SK-N-MC (cell line): ENCODE data around the gene MRPL17.
"Not testable (repeated sequence)": the region's sequence is repeated elsewhere in the genome, so short reads cannot be mapped to it uniquely, and the experiment has no call there.

Experiments
- DNase-seq: peaks from one replicate; pipeline ENCODE4 v3.0.0-alpha.2; 2011; ENCODE audit warnings: low read depth, low spot score
- H3K27ac ChIP-seq: fragments of 200-600 bp; sonication (generic); 2 replicates; pipeline ENCODE4 v1.5.1; 2016; ENCODE audit warnings: mixed run types
- H3K36me3 ChIP-seq: fragments of 200-600 bp; sonication (generic); 2 replicates; pipeline ENCODE4 v1.6.1; 2017; ENCODE audit warnings: antibody characterized with exemption, low read length, mixed read lengths; ENCODE audit not compliant: insufficient read depth
- H3K4me3 ChIP-seq: fragments of 200-600 bp; sonication (generic); 2 replicates; pipeline ENCODE4 v1.5.1; 2016
- H3K9ac ChIP-seq: fragments of 200-600 bp; sonication (generic); 2 replicates; pipeline ENCODE4 v1.8.0; 2017; ENCODE audit warnings: mixed run types, mixed read lengths; ENCODE audit not compliant: insufficient read length
- H3K9me3 ChIP-seq: fragments of 200-600 bp; sonication (generic); 2 replicates; pipeline ENCODE4 v1.6.1; 2017; ENCODE audit warnings: low read depth, mild to moderate bottlenecking, antibody characterized with exemption, low read length, moderate library complexity, mixed read lengths
- EZH2 ChIP-seq: fragments of 200-600 bp; sonication (generic); IDR thresholded peaks from one replicate; pipeline ENCODE4 v1.6.1; 2017; ENCODE audit warnings: antibody characterized with exemption
- FOXP2 ChIP-seq: optimal IDR thresholded peaks from 2 replicates; pipeline ENCODE3; 2011; ENCODE audit warnings: mild to moderate bottlenecking, moderate library complexity; ENCODE audit not compliant: insufficient read depth; ENCODE audit errors: extremely low read length, control extremely low read depth
- POLR2AphosphoS5 ChIP-seq: IDR thresholded peaks from 2 replicates; pipeline ENCODE4 v1.6.1; 2012; ENCODE audit warnings: mild to moderate bottlenecking, low read depth, low read length, borderline replicate concordance

The MRPL17 gene

DNA sequence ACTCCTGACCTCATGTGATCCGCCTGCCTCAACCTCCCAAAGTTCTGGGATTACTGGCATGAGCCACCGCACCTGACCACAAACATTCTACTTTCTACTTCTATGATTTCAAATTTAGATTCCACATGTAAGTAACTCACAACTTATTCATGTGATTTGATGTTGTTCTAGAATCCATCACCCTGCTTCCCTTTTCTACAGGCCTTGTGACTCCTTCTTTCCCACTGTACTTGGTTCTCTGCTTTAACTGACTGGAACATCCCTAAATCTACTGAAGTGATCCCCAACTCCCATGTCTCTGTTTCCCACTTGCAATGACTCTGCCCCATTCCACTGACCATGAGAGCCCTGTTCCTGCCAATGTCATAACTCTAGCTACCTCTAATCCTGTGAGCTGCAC is 25.7 kb upstream of the MRPL17 start:
- Histone ChIP-seq H3K36me3 (no peaks in the 10 kb centered on the region), H3K27ac (no peak overlapping the region), H3K9me3 (no peaks in the 10 kb centered on the region), H3K9ac (no peak overlapping the region), H3K4me3 (no peak overlapping the region)
- TF ChIP-seq FOXP2: no peak
- TF ChIP-seq EZH2: no peak
- no peak for TF ChIP-seq POLR2AphosphoS5
- DNase-seq: no peak

DNA sequence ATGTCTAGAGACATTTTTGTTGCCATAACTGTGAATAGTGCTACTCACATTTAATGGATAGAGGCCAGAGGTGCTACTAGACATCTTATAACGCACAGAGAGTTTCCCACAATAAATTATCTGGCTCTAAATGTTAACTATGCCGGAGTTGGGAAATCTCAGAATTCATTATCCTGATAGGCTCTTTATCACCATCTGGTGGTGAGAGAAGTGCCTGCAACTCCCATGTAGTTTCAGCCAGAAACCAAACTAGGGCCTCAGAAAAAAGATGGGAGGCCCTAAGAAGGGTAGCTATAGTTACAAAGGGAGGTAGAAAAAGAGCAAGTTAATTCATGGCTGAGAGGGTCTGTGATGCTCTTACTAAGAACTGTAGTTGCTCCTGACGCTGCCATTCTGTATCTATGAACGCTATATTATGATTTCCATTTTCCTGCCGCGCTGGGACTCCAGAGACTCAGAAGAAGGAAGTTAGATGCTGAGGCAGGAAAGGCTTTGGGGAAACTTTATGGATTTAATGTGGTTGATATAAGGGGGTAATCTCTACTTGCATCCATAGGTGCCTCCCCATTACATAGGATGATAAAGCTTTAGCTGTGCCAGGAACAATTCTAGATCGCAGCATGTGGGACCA is 22.9 kb upstream of the MRPL17 start:
- H3K27ac ChIP-seq: peak overlapping the region; percentile 26; the same call in 1 of the 2 replicates
- H3K9ac ChIP-seq: no peak overlapping the region
- DNase-seq: peak; percentile 81
- no peaks in the 10 kb centered on the region for H3K9me3 ChIP-seq
- TF ChIP-seq FOXP2 (no peak), EZH2 (no peak), POLR2AphosphoS5 (no peak)
- no peaks in the 10 kb centered on the region for H3K36me3 ChIP-seq
- H3K4me3 ChIP-seq: no peak overlapping the region

DNA sequence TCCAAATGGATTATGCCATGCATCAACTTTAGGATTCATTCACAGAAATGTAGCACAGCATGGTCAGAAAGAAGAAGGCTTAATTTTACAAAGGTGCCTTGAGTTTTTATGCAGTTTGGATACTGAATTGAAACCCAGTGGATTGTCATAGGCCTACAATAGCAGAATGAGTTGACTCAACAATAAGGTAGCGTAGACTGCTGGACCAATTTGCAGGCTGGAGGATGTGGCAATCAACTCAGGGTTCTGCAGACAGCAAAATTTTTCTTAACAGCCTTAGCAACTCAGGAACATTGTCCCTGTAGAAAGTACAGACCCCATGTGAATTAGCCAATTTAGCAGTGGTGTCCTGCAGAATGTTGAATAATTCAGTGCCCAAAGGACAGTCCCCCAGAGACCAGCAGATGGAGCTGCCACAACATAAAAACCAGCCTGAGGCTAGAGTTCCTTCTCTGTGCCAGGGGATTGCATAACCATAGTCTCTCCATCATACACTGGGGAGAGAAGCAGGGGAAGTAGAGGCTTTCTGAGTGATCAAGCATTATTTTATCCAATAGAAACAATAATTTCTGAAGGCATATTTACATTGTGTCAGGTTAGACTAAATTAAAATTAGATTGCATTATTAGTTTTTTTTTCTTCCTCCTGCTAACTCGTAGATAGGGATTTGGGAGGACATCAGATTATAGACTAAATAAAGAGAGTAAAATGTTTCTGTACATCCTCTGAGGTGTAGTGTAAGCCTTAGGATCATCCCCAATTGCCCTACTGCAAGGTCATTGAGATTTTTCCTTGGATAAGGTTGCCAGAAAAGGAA is 20.3 kb upstream of the MRPL17 start:
- peak overlapping the region; percentile 1; the same call in 1 of the 2 replicates for H3K4me3 ChIP-seq
- no peaks in the 10 kb centered on the region for H3K9me3 ChIP-seq
- DNase-seq: peak; percentile 88
- peak; percentile 44; the same call in 1 of the 2 replicates for TF ChIP-seq POLR2AphosphoS5
- TF ChIP-seq FOXP2: no peak
- TF ChIP-seq EZH2: no peak
- H3K36me3 ChIP-seq: no peaks in the 10 kb centered on the region
- H3K9ac ChIP-seq: peak overlapping the region; percentile 21
- peak overlapping the region; percentile 90 for H3K27ac ChIP-seq

DNA sequence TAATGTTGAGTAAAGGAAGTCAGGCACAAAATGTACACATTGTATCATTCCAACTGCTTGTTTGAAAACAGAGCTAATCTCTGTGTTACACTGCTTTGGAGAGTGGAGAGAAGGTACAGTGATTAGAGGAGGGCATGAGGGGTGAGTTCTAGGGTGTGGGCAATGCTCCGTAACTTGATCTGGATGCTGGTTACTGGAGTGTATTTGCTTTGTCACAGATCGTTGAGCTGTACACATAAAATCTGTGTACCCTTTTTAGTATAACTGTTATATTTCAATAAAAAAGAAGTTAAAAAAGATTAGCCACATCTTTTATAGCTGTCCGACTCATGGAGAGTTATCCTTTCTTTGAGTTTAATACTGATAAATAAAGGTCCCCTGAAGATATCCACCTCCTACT is 18.8 kb upstream of the MRPL17 start:
- not testable (repeated sequence) for H3K9ac ChIP-seq, H3K36me3 ChIP-seq, DNase-seq, H3K4me3 ChIP-seq, H3K9me3 ChIP-seq
- peak overlapping the region; percentile 90 for H3K27ac ChIP-seq

DNA sequence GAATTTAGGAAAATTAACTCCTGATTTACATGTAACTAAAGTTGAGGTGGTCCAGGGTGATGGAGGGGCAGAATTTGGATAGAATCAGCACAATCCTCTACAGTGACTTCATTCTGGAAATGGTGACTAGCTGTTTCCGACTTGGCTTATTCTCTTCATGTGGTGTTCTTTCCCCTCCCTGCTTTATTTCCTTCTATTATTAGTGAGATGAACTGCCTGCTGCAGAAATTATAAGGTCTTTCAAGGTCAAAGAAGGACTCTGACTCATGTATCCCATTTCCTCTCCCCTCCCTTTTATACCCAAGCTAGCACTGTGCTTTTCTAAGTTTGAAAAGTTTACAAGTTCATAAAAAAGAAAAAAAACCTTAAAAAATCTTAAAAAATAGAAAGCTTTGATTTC is 12.2 kb upstream of the MRPL17 start:
- H3K9ac ChIP-seq: peak overlapping the region; percentile 4
- no peaks in the 10 kb centered on the region for H3K36me3 ChIP-seq
- peak overlapping the region; percentile 82 for H3K27ac ChIP-seq
- DNase-seq: no peak
- TF ChIP-seq FOXP2: no peak
- TF ChIP-seq POLR2AphosphoS5: no peak
- TF ChIP-seq EZH2: no peak
- no peak overlapping the region for H3K4me3 ChIP-seq
- no peaks in the 10 kb centered on the region for H3K9me3 ChIP-seq

DNA sequence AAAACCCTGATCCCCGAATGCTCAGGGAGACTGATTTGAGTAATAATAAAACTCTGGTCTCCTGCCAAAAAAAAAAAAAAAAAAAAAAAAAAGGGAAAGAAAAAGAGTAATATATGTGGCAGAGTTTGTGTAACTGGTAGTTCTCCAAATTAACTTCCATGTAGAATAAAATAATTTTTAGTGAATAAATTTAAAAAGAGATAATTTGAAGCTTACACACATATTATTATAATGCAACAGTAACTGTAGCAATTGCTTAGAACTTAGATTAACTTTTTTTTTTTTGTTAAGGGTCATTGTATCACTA is 11.0 kb upstream of the MRPL17 start:
- H3K9me3 ChIP-seq: peaks cover 1% of the 10 kb centered on the region; the same call in 1 of the 2 replicates
- H3K36me3 ChIP-seq: no peaks in the 10 kb centered on the region
- H3K4me3 ChIP-seq: no peak overlapping the region
- TF ChIP-seq POLR2AphosphoS5 (no peak), FOXP2 (no peak), EZH2 (no peak)
- DNase-seq: no peak
- peak overlapping the region; percentile 82; the same call in 1 of the 2 replicates for H3K27ac ChIP-seq
- H3K9ac ChIP-seq: no peak overlapping the region

DNA sequence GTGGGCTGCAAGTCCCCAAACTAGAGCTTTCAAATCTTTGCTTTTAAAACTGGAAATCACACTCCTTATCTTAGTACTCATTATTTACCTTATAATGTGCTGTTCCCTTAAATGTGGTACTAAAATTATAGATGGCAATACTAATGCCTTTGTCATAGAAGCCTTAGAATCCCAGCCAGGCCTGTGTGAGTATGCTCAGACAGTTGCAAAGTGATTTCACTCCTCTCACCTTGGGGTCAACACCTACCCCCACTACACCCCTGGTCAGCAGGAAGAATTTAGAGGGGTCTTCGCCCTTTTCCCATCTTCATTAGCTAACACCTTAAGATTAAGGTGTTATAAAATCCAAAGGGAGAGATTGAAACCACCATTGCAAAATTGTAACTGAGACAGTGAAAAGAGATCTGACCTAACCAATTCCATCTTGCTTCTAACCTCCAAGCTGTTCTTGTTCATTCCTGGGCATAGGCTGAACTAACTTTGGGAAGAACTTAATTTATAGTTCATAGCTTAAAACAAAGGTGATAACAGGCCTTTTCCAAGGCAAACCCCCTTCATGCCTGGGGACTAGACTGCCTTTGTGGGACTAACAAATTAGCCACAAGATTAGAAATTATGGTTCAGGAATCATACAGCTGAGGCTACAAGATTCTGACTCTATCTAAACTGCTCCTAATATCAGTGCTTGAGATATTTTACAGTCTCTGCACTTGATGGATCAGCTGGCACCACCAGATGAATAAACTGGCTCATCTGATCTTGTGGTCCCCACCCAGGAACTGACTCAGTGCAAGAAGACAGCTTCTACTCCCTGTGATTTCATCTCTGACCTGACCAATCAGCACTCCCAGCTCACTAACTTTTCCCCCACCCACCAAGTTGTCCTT is 10.4 kb upstream of the MRPL17 start:
- H3K4me3 ChIP-seq: peak overlapping the region; percentile 30; the same call in 1 of the 2 replicates
- no peaks in the 10 kb centered on the region for H3K36me3 ChIP-seq
- no peak overlapping the region for H3K9ac ChIP-seq
- DNase-seq: peak; percentile 66
- TF ChIP-seq EZH2: no peak
- TF ChIP-seq POLR2AphosphoS5: no peak
- no peak for TF ChIP-seq FOXP2
- H3K27ac ChIP-seq: peak overlapping the region; percentile 85
- peaks cover 4% of the 10 kb centered on the region; the same call in 1 of the 2 replicates for H3K9me3 ChIP-seq

DNA sequence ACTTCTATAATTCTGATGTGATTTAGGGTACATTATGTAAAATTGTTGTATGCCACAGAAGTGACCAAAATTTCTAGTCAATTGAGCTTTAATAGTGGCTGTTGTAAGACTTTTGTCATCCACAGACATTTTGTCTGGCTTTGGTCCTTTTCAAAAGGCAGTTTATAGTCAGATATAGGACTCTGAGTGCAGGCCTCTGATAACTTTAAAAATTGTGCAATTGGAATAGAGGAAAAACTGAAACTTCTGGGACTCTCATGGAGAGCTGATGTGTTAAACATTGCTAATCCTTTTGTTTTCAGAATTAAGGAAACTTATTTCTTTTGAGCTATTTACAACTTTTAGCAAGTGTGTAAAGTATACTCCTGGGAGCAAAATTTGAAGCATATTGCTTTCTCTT is 9.0 kb upstream of the MRPL17 start:
- peaks cover 4% of the 10 kb centered on the region; the same call in 1 of the 2 replicates for H3K9me3 ChIP-seq
- TF ChIP-seq POLR2AphosphoS5 (no peak), EZH2 (no peak), FOXP2 (no peak)
- no peak overlapping the region for H3K9ac ChIP-seq
- peak overlapping the region; percentile 51; the same call in 1 of the 2 replicates for H3K27ac ChIP-seq
- no peak for DNase-seq
- H3K4me3 ChIP-seq: no peak overlapping the region
- H3K36me3 ChIP-seq: no peaks in the 10 kb centered on the region

DNA sequence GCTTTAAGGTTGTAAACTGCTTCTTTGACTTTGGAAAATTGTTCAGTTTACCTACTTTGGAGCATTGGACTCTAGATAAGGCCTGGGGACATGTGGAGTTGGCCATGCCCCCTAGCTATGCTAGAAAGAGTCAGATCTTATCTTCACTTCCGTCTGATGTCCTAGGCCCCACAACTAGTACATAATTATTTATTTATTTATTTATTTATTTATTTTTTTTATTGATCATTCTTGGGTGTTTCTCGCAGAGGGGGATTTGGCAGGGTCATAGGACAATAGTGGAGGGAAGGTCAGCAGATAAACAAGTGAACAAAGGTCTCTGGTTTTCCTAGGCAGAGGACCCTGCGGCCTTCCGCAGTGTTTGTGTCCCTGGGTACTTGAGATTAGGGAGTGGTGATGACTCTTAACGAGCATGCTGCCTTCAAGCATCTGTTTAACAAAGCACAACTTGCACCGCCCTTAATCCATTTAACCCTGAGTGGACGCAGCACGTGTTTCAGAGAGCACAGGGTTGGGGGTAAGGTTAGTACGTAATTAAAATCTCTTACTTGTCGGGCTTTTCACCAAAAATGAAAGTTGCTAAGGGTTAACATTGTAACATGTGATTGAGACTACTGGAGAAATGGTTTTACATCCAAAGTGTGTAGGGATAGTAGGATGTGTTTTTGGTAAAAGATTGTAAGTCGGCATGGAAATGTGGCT is 7.4 kb upstream of the MRPL17 start:
- not testable (repeated sequence) for H3K4me3 ChIP-seq

More for the DNA sequence above, 7.4 kb upstream of the MRPL17 start:
- DNase-seq, H3K36me3 ChIP-seq, H3K9me3 ChIP-seq, H3K9ac ChIP-seq, H3K27ac ChIP-seq: not testable (repeated sequence)
